ENCODE results near the gene CERS4.

The CERS4 gene

DNA sequence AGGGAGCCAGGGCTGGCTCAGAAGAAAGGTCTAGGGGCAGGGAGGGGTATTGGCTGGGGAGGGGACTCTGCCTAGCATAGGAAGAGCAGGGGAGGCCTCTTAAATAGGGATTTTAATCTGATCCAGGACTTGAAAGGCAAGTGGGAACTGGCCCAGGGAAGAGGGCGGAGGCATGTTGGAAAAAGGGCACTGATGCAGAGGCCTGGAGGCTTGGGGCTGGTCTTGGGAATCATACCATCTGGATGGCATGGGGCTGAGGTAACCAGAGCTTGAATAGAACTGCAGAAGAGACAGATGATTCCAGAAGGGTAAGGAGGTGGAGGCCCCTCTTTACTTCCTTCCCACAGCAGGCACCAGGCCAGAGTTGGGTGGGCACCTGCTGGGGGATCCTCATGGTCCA, 29.1 kb downstream of the CERS4 start:
- Histone ChIP-seq H4K20me1 (ENCODE audit: control insufficient read depth, insufficient read depth, low read depth, low read length) (no peaks in the 10 kb centered on the region), H3K27me3 (ENCODE audit: control insufficient read depth, low read length) (no peaks in the 10 kb centered on the region), H3K9me3 (ENCODE audit: control insufficient read depth, insufficient read depth, low read length) (peaks cover 7% of the 10 kb centered on the region; the same call in 1 of the 2 replicates), H3K9me2 (replicated peaks; ENCODE audit: control insufficient read depth, low read length) (no peaks in the 10 kb centered on the region), H3F3A (ENCODE audit: control insufficient read depth, insufficient read depth) (no peaks in the 10 kb centered on the region), H3K79me2 (ENCODE audit: control insufficient read depth, low read length) (no peaks in the 10 kb centered on the region), H3K36me3 (ENCODE audit: control insufficient read depth, low read length) (no peaks in the 10 kb centered on the region; the same call in 1 of the 2 replicates), H3K27ac (ENCODE audit: low read depth, low read length) (no peak overlapping the region), H3K4me2 (ENCODE audit: low read length) (no peak overlapping the region), H3K4me1 (ENCODE audit: control insufficient read depth, low read length) (peaks cover 11% of the 10 kb centered on the region), H3K4me3 (ENCODE audit: low read length) (no peak overlapping the region)
- TF ChIP-seq EZH2phosphoT487 (IDR thresholded peaks at IDR 0.05; ENCODE audit: borderline replicate concordance, low read length) = no peak
- TF ChIP-seq, protein P1, sequence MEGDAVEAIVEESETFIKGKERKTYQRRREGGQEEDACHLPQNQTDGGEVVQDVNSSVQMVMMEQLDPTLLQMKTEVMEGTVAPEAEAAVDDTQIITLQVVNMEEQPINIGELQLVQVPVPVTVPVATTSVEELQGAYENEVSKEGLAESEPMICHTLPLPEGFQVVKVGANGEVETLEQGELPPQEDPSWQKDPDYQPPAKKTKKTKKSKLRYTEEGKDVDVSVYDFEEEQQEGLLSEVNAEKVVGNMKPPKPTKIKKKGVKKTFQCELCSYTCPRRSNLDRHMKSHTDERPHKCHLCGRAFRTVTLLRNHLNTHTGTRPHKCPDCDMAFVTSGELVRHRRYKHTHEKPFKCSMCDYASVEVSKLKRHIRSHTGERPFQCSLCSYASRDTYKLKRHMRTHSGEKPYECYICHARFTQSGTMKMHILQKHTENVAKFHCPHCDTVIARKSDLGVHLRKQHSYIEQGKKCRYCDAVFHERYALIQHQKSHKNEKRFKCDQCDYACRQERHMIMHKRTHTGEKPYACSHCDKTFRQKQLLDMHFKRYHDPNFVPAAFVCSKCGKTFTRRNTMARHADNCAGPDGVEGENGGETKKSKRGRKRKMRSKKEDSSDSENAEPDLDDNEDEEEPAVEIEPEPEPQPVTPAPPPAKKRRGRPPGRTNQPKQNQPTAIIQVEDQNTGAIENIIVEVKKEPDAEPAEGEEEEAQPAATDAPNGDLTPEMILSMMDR (IDR thresholded peaks at IDR 0.05; ENCODE audit: low read depth, low read length, poor library complexity, severe bottlenecking) = no peak

DNA sequence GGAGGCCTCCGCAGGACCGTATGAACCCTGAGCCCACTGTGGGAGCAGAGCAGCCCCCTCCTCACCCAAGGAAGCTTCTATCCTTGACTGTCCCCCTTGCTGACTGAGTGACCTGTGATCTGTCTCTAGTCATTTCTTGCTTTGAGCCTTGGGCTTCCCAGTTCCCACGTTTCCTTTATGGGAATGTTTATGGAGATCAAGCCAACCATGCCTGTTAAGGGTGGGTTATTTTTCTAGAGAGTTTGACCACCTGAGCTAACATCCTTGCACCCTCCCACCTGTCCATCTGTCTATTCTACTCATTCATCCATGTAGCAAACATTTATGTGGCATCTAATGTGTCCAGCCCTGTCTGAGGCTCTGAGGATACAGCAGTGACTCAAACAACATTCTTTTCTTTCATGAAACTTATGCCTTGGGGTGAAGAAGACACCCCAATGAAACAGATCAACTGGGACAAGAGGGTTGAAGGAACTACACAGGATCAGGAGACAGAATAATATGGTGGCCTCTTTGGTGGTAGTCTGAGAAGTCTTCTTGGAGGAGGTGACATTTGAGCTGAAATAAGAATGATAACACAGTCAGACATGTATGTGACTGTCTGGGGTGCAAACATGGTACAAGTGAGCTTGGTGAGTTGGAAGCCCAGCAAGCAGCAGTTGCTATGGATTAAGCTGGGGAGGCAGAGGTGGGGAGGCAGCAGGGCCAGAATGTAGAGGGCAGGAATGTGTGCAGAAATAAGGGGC, 30.5 kb downstream of the CERS4 start:
- TF ChIP-seq, protein P1 (IDR thresholded peaks at IDR 0.05; ENCODE audit: low read depth, low read length, poor library complexity, severe bottlenecking) = no peak
- no peak for TF ChIP-seq EZH2phosphoT487 (IDR thresholded peaks at IDR 0.05; ENCODE audit: borderline replicate concordance, low read length)
- H4K20me1 ChIP-seq (ENCODE audit: control insufficient read depth, insufficient read depth, low read depth, low read length) = no peaks in the 10 kb centered on the region
- H3F3A ChIP-seq (ENCODE audit: control insufficient read depth, insufficient read depth) = no peaks in the 10 kb centered on the region
- H3K9me2 ChIP-seq (replicated peaks; ENCODE audit: control insufficient read depth, low read length) = no peaks in the 10 kb centered on the region
- H3K4me3 ChIP-seq (ENCODE audit: low read length) = no peak overlapping the region
- H3K36me3 ChIP-seq (ENCODE audit: control insufficient read depth, low read length) = no peaks in the 10 kb centered on the region; the same call in 1 of the 2 replicates
- H3K9me3 ChIP-seq (ENCODE audit: control insufficient read depth, insufficient read depth, low read length) = peaks cover 7% of the 10 kb centered on the region; the same call in 1 of the 2 replicates
- H3K79me2 ChIP-seq (ENCODE audit: control insufficient read depth, low read length) = no peaks in the 10 kb centered on the region
- no peak overlapping the region for H3K27ac ChIP-seq (ENCODE audit: low read depth, low read length)
- peak overlapping the region; percentile 0; the same call in 1 of the 2 replicates for H3K4me2 ChIP-seq (ENCODE audit: low read length)
- no peaks in the 10 kb centered on the region for H3K27me3 ChIP-seq (ENCODE audit: control insufficient read depth, low read length)
- peaks cover 11% of the 10 kb centered on the region for H3K4me1 ChIP-seq (ENCODE audit: control insufficient read depth, low read length)

DNA sequence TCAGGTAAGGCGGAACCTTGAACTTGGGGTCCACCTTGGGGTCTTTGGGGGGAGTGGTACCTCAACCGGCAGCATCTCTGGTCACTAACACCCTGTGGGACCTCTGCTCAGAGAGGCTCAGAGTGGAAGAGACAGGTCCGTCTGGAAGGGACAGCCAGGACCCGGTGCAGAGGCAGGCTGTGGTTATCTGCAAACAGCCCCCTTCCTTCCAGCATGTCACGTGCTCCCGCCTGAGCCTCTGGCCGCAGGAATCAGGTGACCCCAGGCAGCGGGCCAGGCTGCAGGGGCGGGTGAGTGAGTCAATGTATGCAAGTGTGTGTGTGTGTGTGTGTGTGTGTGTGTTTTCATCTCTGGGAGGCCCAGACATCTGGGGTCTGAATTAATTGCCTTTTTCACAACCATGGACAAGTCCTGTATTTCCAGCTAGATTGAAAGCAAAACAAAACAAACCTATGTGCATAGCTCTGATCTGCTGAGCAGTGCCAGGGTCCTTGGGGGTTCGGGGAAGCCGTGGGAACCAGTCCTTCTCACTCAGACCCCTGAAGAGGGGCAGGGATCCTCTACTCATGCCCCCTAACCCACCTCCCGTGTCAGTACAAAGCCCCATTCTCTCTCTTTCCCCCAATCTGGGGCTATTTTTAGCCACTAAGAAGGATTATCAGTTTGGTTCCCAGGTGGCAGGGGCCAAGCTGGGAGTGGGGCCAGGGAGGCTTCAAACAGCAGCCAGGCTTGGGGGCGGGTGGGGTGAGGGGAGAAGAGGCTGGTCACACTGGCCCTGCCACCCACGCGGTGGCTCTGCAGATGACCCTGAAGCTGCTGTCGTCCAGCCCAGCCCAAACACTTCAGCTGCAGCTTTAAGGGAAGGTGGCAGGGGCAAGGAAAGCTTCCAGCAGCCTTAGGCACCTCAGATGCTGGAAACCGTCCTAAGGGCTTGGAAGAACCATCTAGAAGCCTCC, 31.4 kb downstream of the CERS4 start:
- TF ChIP-seq, protein P1 (IDR thresholded peaks at IDR 0.05; ENCODE audit: low read depth, low read length, poor library complexity, severe bottlenecking) = no peak
- TF ChIP-seq EZH2phosphoT487 (IDR thresholded peaks at IDR 0.05; ENCODE audit: borderline replicate concordance, low read length) = no peak
- H3K4me3 ChIP-seq (ENCODE audit: low read length) = no peak overlapping the region
- H3F3A ChIP-seq (ENCODE audit: control insufficient read depth, insufficient read depth) = no peaks in the 10 kb centered on the region
- H3K9me3 ChIP-seq (ENCODE audit: control insufficient read depth, insufficient read depth, low read length) = peaks cover 7% of the 10 kb centered on the region; the same call in 1 of the 2 replicates
- no peaks in the 10 kb centered on the region for H3K79me2 ChIP-seq (ENCODE audit: control insufficient read depth, low read length)
- H3K36me3 ChIP-seq (ENCODE audit: control insufficient read depth, low read length) = no peaks in the 10 kb centered on the region; the same call in 1 of the 2 replicates
- H3K4me2 ChIP-seq (ENCODE audit: low read length) = peak overlapping the region; percentile 0; the same call in 1 of the 2 replicates
- peaks cover 11% of the 10 kb centered on the region for H3K4me1 ChIP-seq (ENCODE audit: control insufficient read depth, low read length)
- H3K9me2 ChIP-seq (replicated peaks; ENCODE audit: control insufficient read depth, low read length) = no peaks in the 10 kb centered on the region
- H3K27me3 ChIP-seq (ENCODE audit: control insufficient read depth, low read length) = no peaks in the 10 kb centered on the region
- H4K20me1 ChIP-seq (ENCODE audit: control insufficient read depth, insufficient read depth, low read depth, low read length) = no peaks in the 10 kb centered on the region
- H3K27ac ChIP-seq (ENCODE audit: low read depth, low read length) = no peak overlapping the region

Measured in DOHH2 (cell line).